PFSK-1 (cell line): ENCODE results near the gene TTLL12.

Experiments used
- FOXP2 ChIP-seq: optimal IDR thresholded peaks from 2 replicates; pipeline ENCODE3; 2011; ENCODE audit warnings: borderline replicate concordance, control low read depth, inconsistent platforms; ENCODE audit not compliant: insufficient read depth; ENCODE audit errors: extremely low read length, extremely low read depth
- POLR2AphosphoS5 ChIP-seq: IDR thresholded peaks from 2 replicates; pipeline ENCODE4 v1.6.1; 2012; ENCODE audit warnings: low read depth, mild to moderate bottlenecking, control low read depth, low read length, moderate library complexity
- SIN3A ChIP-seq: IDR thresholded peaks from 2 replicates; pipeline ENCODE4 v1.6.1; 2012; ENCODE audit warnings: mild to moderate bottlenecking, low read length, moderate library complexity, borderline replicate concordance; ENCODE audit not compliant: insufficient read depth
- TAF1 ChIP-seq: IDR thresholded peaks from 2 replicates; pipeline ENCODE4 v1.6.1; 2012; ENCODE audit warnings: low read length, control low read depth, borderline replicate concordance; ENCODE audit not compliant: insufficient read depth
- TF ChIP-seq, protein P1 (sequence below), 2 experiments: IDR thresholded peaks; 2 replicates each; pipeline versions ENCODE4 v1.6.1 to v1.8.0; 2011 to 2012; ENCODE audit warnings: low read depth in 2 of 2, low read length in 2 of 2, control low read depth in 1 of 2, inconsistent platforms in 1 of 2, mild to moderate bottlenecking in 1 of 2, moderate library complexity in 1 of 2; ENCODE audit not compliant: insufficient read depth in 1 of 2

DNA sequence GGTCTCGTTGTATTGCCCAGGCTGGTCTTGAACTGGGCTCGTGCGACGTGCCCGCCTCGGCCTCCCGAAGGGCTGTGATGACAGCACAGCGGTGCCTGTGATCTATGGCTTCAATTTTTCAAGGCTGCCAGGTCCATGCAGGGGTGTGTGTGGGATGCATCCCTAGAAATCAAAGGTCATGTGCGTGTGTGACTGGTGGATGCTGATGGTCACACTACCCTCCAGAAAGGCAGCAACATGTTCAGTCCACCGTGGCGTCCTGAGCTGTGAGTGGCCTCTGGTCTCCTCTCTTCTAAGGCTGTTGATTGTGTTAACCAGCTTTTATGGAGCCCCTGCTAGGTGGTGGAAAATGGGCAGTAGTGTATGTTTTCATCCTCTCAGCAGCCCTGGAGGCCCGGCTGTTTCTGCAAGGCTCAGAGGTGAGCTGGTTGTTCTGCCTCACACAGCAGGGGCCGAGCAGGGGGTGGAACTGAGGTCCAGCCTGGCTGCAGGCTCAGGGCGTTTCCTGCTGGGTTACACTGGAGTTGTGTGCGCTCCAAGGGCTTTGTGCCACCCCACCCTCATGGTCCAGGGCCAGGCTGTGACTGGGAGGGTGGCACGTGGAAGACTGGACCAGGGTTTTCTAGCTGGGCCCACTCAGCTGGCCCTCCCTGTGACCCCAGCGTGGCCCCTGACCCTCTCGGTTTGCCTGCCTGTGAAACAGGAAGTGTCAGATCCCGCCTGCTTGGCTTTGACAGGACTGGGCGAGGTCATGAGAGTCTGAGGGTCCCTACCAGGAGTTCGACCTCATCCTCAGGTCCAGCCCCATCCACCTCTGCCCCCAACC lies 68.7 kb downstream of the TTLL12 start:
- TF ChIP-seq, protein P1, sequence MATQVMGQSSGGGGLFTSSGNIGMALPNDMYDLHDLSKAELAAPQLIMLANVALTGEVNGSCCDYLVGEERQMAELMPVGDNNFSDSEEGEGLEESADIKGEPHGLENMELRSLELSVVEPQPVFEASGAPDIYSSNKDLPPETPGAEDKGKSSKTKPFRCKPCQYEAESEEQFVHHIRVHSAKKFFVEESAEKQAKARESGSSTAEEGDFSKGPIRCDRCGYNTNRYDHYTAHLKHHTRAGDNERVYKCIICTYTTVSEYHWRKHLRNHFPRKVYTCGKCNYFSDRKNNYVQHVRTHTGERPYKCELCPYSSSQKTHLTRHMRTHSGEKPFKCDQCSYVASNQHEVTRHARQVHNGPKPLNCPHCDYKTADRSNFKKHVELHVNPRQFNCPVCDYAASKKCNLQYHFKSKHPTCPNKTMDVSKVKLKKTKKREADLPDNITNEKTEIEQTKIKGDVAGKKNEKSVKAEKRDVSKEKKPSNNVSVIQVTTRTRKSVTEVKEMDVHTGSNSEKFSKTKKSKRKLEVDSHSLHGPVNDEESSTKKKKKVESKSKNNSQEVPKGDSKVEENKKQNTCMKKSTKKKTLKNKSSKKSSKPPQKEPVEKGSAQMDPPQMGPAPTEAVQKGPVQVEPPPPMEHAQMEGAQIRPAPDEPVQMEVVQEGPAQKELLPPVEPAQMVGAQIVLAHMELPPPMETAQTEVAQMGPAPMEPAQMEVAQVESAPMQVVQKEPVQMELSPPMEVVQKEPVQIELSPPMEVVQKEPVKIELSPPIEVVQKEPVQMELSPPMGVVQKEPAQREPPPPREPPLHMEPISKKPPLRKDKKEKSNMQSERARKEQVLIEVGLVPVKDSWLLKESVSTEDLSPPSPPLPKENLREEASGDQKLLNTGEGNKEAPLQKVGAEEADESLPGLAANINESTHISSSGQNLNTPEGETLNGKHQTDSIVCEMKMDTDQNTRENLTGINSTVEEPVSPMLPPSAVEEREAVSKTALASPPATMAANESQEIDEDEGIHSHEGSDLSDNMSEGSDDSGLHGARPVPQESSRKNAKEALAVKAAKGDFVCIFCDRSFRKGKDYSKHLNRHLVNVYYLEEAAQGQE (IDR thresholded peaks at IDR 0.05; ENCODE audit: insufficient read depth in 1 of 2, low read depth in 2 of 2, low read length in 2 of 2), result no peak
- TF ChIP-seq POLR2AphosphoS5, result no peak
- TF ChIP-seq TAF1, result no peak
- TF ChIP-seq SIN3A, result no peak
- TF ChIP-seq FOXP2, result no peak
